GM18873 (cell line): ENCODE measurements around the gene IGFBP7.

ENCODE experiments used
- ATAC-seq: cut with Tn5 transposase; IDR thresholded peaks from one replicate; pipeline ENCODE4 v1.9.1; 2021; ENCODE audit warnings: mild to moderate bottlenecking, moderate library complexity, moderate number of reproducible peaks; ENCODE audit not compliant: unreplicated experiment, low FRiP score

The IGFBP7 gene

GRCh38 chr4:57098941-57099340 lies 11.2 kb downstream of the IGFBP7 start:
- no peak for ATAC-seq

- ATAC-seq = no peak
These were observed 11.8 kb downstream of the IGFBP7 start for GRCh38 chr4:57098415-57098814.

- ATAC-seq = no peak
These were observed 12.5 kb downstream of the IGFBP7 start for GRCh38 chr4:57097711-57098110.

- ATAC-seq = no peak
These were observed 14.2 kb downstream of the IGFBP7 start for GRCh38 chr4:57095956-57096355.

GRCh38 chr4:57095245-57095644 lies 14.9 kb downstream of the IGFBP7 start:
- ATAC-seq = no peak

GRCh38 chr4:57094832-57095223 lies 15.4 kb downstream of the IGFBP7 start:
- ATAC-seq = no peak

- ATAC-seq = no peak
These were observed 16.0 kb downstream of the IGFBP7 start for GRCh38 chr4:57093845-57094831.

GRCh38 chr4:57091657-57092162 lies 18.5 kb downstream of the IGFBP7 start:
- no peak for ATAC-seq

GRCh38 chr4:57090079-57090478 lies 20.1 kb downstream of the IGFBP7 start:
- no peak for ATAC-seq

- ATAC-seq = no peak
These were observed 20.6 kb downstream of the IGFBP7 start for GRCh38 chr4:57089549-57089948.

- no peak for ATAC-seq
These were observed 24.0 kb downstream of the IGFBP7 start for GRCh38 chr4:57086031-57086723.

- ATAC-seq = no peak
These were observed 24.9 kb downstream of the IGFBP7 start for GRCh38 chr4:57085278-57085677.

- no peak for ATAC-seq
These were observed 25.8 kb downstream of the IGFBP7 start for GRCh38 chr4:57084360-57084759.

- ATAC-seq = no peak
These were observed 27.1 kb downstream of the IGFBP7 start for GRCh38 chr4:57083090-57083489.

GRCh38 chr4:57081651-57082621 lies 28.2 kb downstream of the IGFBP7 start:
- ATAC-seq = no peak

GRCh38 chr4:57080781-57081650 lies 29.2 kb downstream of the IGFBP7 start:
- no peak for ATAC-seq

- ATAC-seq = no peak
These were observed 31.3 kb downstream of the IGFBP7 start for GRCh38 chr4:57078685-57079521.

GRCh38 chr4:57077550-57078343 lies 32.4 kb downstream of the IGFBP7 start:
- no peak for ATAC-seq
